D721Med (cell line): Measurements from ENCODE around the gene CYP2W1.

Experiments used
- DNase-seq: peaks from one replicate; pipeline ENCODE4 v3.0.0; 2011; ENCODE audit warnings: low spot score; ENCODE audit not compliant: insufficient read length
- FAIRE-seq: peaks from 2 replicates; lab custom pipeline; 2011; peaks lifted over from hg19 to GRCh38; lab: Jason Lieb, UNC
- CTCF ChIP-seq: IDR thresholded peaks from 2 replicates; pipeline ENCODE4 v1.5.1; 2012; ENCODE audit warnings: mild to moderate bottlenecking, control low read depth; ENCODE audit not compliant: insufficient read depth; ENCODE audit errors: missing control alignments

CYP2W1 gene

GRCh38 chr7:983004-983615, at the start of gene CYP2W1:
Gene CYP2W1 (plus strand): TSS chr7:983181. CDS start chr7:983212, 31 bp downstream.
- no peak for TF ChIP-seq CTCF
- no peak for DNase-seq
- FAIRE-seq: no peak

GRCh38 chr7:934469-935163, 48.4 kb upstream of the CYP2W1 start:
- TF ChIP-seq CTCF: no peak

GRCh38 chr7:935164-935873, 47.7 kb upstream of the CYP2W1 start:
- FAIRE-seq (no peak), DNase-seq (no peak)
- TF ChIP-seq CTCF: no peak

More at GRCh38 chr7:934469-935163, 48.4 kb upstream of the CYP2W1 start:
- FAIRE-seq: no peak
- DNase-seq: no peak

GRCh38 chr7:935874-936385, 47.1 kb upstream of the CYP2W1 start:
- FAIRE-seq (no peak), DNase-seq (no peak)
- no peak for TF ChIP-seq CTCF

GRCh38 chr7:936386-937054, 46.5 kb upstream of the CYP2W1 start:
- DNase-seq (no peak), FAIRE-seq (no peak)
- TF ChIP-seq CTCF: no peak

GRCh38 chr7:937856-938484, 45.0 kb upstream of the CYP2W1 start:
- TF ChIP-seq CTCF: no peak
- FAIRE-seq (no peak), DNase-seq (no peak)
